GM12878 (cell line): ENCODE measurements around the gene SSBP2. TPM values are rescaled to one million over a fixed set of nuclear protein-coding genes. Genes with fewer than 3 reads are reported as not detected.

Source experiments
- ATAC-seq: fragments of 200-7000 bp; cut with Tn5 transposase; 3 replicates; pipeline ENCODE4 v1.9.1; 2020; ENCODE audit warnings: mild to moderate bottlenecking, moderate library complexity
- BruUV-seq: library from RNA; stranded (reverse); fragments of 400-500 nt; replicated peaks from 2 replicates; lab custom pipeline; 2021; lab: Mats Ljungman, UMichigan
- CTCF ChIA-PET: fragments of 300-600 bp; sonication (Branson Sonifier 250); formaldehyde crosslinking; extraction: SDS; loops from one replicate; lab custom pipeline; 2021; ENCODE audit warnings: inconsistent platforms; lab: Yijun Ruan, JAX
- POLR2A ChIA-PET: fragments of 350-600 bp; formaldehyde crosslinking; extraction: SDS; loops from one replicate; lab custom pipeline; 2021; ENCODE audit warnings: inconsistent platforms; lab: Charles Lee
- RAD21 ChIA-PET: fragments of 300-600 bp; sonication (Branson Sonifier 250); formaldehyde crosslinking; loops from one replicate; lab custom pipeline; 2023; ENCODE audit warnings: antibody characterized with exemption; ENCODE audit not compliant: unreplicated experiment; lab: Charles Lee
- SMC1A ChIA-PET: fragments of 300-600 bp; sonication (Branson Sonifier 250); formaldehyde crosslinking; loops from one replicate; lab custom pipeline; 2023; ENCODE audit not compliant: unreplicated experiment, uncharacterized antibody; lab: Charles Lee
- DNase-seq: peaks from one replicate; pipeline ENCODE4 v3.0.0-alpha.2; 2011; ENCODE audit warnings: low read depth, low spot score
- FAIRE-seq: peaks from 3 replicates; lab custom pipeline; 2011; peaks lifted over from hg19 to GRCh38; lab: Jason Lieb, UNC
- H2AFZ ChIP-seq: 2 replicates; pipeline ENCODE4 v1.6.0; 2011; ENCODE audit warnings: low read depth, low read length, control low read depth; ENCODE audit not compliant: control insufficient read depth
- H3K27ac ChIP-seq: 2 replicates; pipeline ENCODE4 v1.5.1; 2011; ENCODE audit warnings: control low read depth; ENCODE audit not compliant: control insufficient read depth, insufficient read depth
- H3K27me3 ChIP-seq, 2 experiments: replicated peaks in 1 of 2; 2 replicates each; pipeline versions ENCODE4 v1.6.0 to v1.6.1; 2011; ENCODE audit warnings: low read length in 1 of 2; ENCODE audit not compliant: control insufficient read depth in 2 of 2, insufficient read depth in 2 of 2
- H3K36me3 ChIP-seq, 2 experiments: 2 replicates each; pipeline ENCODE4 v1.5.1; 2011; ENCODE audit warnings: low read length in 1 of 2; ENCODE audit not compliant: control insufficient read depth in 2 of 2, insufficient read depth in 2 of 2
- H3K4me1 ChIP-seq: 2 replicates; pipeline ENCODE4 v1.6.1; 2011; ENCODE audit warnings: mild to moderate bottlenecking, low read length, moderate library complexity, mixed read lengths; ENCODE audit not compliant: control insufficient read depth, insufficient read depth
- H3K4me2 ChIP-seq: 2 replicates; pipeline ENCODE4 v1.6.0; 2011; ENCODE audit warnings: control low read depth; ENCODE audit not compliant: control insufficient read depth, insufficient read depth
- H3K4me3 ChIP-seq: fragments of 200-600 bp; sonication (generic); 2 replicates; pipeline ENCODE4 v1.5.1; 2016
- H3K79me2 ChIP-seq: 2 replicates; pipeline ENCODE4 v1.6.0; 2011; ENCODE audit warnings: low read length; ENCODE audit not compliant: control insufficient read depth, insufficient read depth
- H3K9ac ChIP-seq: 2 replicates; pipeline ENCODE4 v1.8.0; 2011; ENCODE audit warnings: low read length, control low read depth, mixed read lengths; ENCODE audit not compliant: control insufficient read depth, insufficient read depth
- H3K9me3 ChIP-seq: replicated peaks from 3 replicates; pipeline ENCODE4 v1.5.1; 2011; ENCODE audit warnings: mild to moderate bottlenecking, low read length; ENCODE audit not compliant: control insufficient read depth, insufficient read depth
- H4K20me1 ChIP-seq: 2 replicates; pipeline ENCODE4 v1.6.0; 2011; ENCODE audit not compliant: control insufficient read depth, insufficient read depth
- ATF7 ChIP-seq: fragments of 450-650 bp; IDR thresholded peaks from 2 replicates; pipeline ENCODE4 v1.6.1; 2016; ENCODE audit warnings: low read depth, mild to moderate bottlenecking
- CREM ChIP-seq: IDR thresholded peaks from 2 replicates; pipeline ENCODE4 v1.6.1; 2014; ENCODE audit warnings: antibody characterized with exemption, low read depth
- GABPA ChIP-seq: IDR thresholded peaks from 2 replicates; pipeline ENCODE4 v1.6.1; 2014; ENCODE audit warnings: antibody characterized with exemption, low read depth, mild to moderate bottlenecking, inconsistent platforms
- HCFC1 ChIP-seq: fragments of 150-350 bp; IDR thresholded peaks from 2 replicates; pipeline ENCODE4 v1.6.1; 2014; ENCODE audit warnings: low read length
- MTA3 ChIP-seq: IDR thresholded peaks from 2 replicates; pipeline ENCODE4 v1.6.1; 2012; ENCODE audit warnings: low read length, inconsistent platforms, borderline replicate concordance
- PBX3 ChIP-seq: IDR thresholded peaks from 2 replicates; pipeline ENCODE4 v1.6.1; 2011; ENCODE audit warnings: mild to moderate bottlenecking, low read depth, low read length, moderate library complexity; ENCODE audit not compliant: insufficient replicate concordance
- POLR2AphosphoS2 ChIP-seq: IDR thresholded peaks from 2 replicates; pipeline ENCODE4 v1.6.1; 2011; ENCODE audit warnings: low read depth, mild to moderate bottlenecking, low read length, improper control_type of control experiment, moderate library complexity
- PRDM15 ChIP-seq: fragments of 450-650 bp; formaldehyde crosslinking; IDR thresholded peaks from 2 replicates; pipeline ENCODE4 v1.4.0; 2020; ENCODE audit warnings: mild to moderate bottlenecking, moderate library complexity
- SREBF2 ChIP-seq: IDR thresholded peaks from 2 replicates; pipeline ENCODE4 v1.6.1; 2012; ENCODE audit warnings: mild to moderate bottlenecking, low read length
- TCF7 ChIP-seq: IDR thresholded peaks from 2 replicates; pipeline ENCODE4 v1.6.1; 2014; ENCODE audit warnings: antibody characterized with exemption, borderline replicate concordance
- ZNF217 ChIP-seq: fragments of 450-650 bp; IDR thresholded peaks from 2 replicates; pipeline ENCODE4 v1.6.1; 2017; ENCODE audit warnings: antibody characterized with exemption, mild to moderate bottlenecking
- ZNF24 ChIP-seq: fragments of 450-650 bp; IDR thresholded peaks from 2 replicates; pipeline ENCODE4 v1.6.1; 2017; ENCODE audit warnings: antibody characterized with exemption, mild to moderate bottlenecking
- ZNF592 ChIP-seq: fragments of 450-650 bp; IDR thresholded peaks from 2 replicates; pipeline ENCODE4 v1.6.1; 2017; ENCODE audit warnings: mild to moderate bottlenecking, moderate library complexity
- ZZZ3 ChIP-seq: IDR thresholded peaks from 2 replicates; pipeline ENCODE4 v1.6.1; 2011; ENCODE audit warnings: low read depth; ENCODE audit not compliant: control insufficient read depth, insufficient read length
- WGBS: methylation state at CpG from one replicate; pipeline ENCODE4 v1.1.6; 2016; ENCODE audit warnings: low lambda C conversion rate; ENCODE audit not compliant: insufficient replicate concordance, insufficient coverage; ENCODE audit errors: missing lambda C conversion rate; 5-methylcytosine and 5-hydroxymethylcytosine counted together
- in situ Hi-C: fragments of 300-500 bp; cut with MboI; formaldehyde crosslinking; loops from 9 replicates; pipeline ENCODE4 v1.14.3; 2018; ENCODE audit warnings: mixed read lengths
- intact Hi-C: fragments of 100-400 bp; cut with micrococcal nuclease; formaldehyde crosslinking; loops from one replicate; pipeline ENCODE4 v1.14.2; 2022; ENCODE audit not compliant: unreplicated experiment
- polyA plus RNA-seq, 11 experiments: library from polyadenylated mRNA; depleted of rRNA in 4 of 11; unstranded in 6 of 11; stranded (reverse) in 5 of 11; fragments of >200 nt; fragmentation: Nextera tagmentation in 4 of 11; fragmentation: Illumina TruSeq in 1 of 11; extraction: Ambion mirVana in 4 of 11; extraction: Trizol in 1 of 11; gene quantifications; 1 replicate in 1 of 11; 2 replicates in 10 of 11; pipeline versions ENCODE4 v1.2.1 to v1.2.3, GENCODE V29; 2011 to 2016; ENCODE audit warnings: inconsistent platforms in 2 of 11, missing spikeins in 2 of 11, low read depth in 1 of 11
- total RNA-seq, 4 experiments: library from RNA; depleted of rRNA in 3 of 4; stranded (reverse); fragments of >200 nt in 3 of 4; fragmentation: Illumina TruSeq in 1 of 4; extraction: Trizol in 1 of 4; gene quantifications; 2 replicates each; pipeline versions ENCODE4 v1.2.1 to v1.2.3, GENCODE V29; 2013 to 2021

Gene SSBP2
- total and polyA plus RNA-seq, 10 of the 15 experiments (the other 5 are each of a cell fraction or from before 2014, with no cell fraction given) = 52.2 to 132 (median 110) TPM

GRCh38 chr5:81639556-81639955, 111.3 kb downstream of the SSBP2 start:
- Histone ChIP-seq H3K9me3 (no peaks in the 10 kb centered on the region), H3K36me3 (peaks cover 0 to 6% of the 10 kb centered on the region in 2 experiments; a peak in 2 of 4 replicates), H3K27ac (no peak overlapping the region), H3K79me2 (no peaks in the 10 kb centered on the region; the same call in none of the 2 replicates), H3K9ac (no peak overlapping the region), H2AFZ (no peak overlapping the region), H3K4me3 (no peak overlapping the region), H3K27me3 (no peaks in the 10 kb centered on the region), H3K4me2 (no peak overlapping the region), H4K20me1 (no peaks in the 10 kb centered on the region), H3K4me1 (no peaks in the 10 kb centered on the region)
- TF ChIP-seq TCF7 (no peak), MTA3 (no peak), GABPA (no peak), PRDM15 (CRISPR knock-in tag) (no peak), CREM (no peak), ATF7 (no peak), PBX3 (no peak), ZNF217 (no peak), POLR2AphosphoS2 (no peak), ZZZ3 (no peak), ZNF24 (no peak), ZNF592 (no peak), SREBF2 (no peak), HCFC1 (no peak)
- ChIA-PET CTCF (interaction anchor here (0.8 kb wide), 1 partner anchor 13 kb away, joined by 3 read pairs; no protein-coding TSS in a partner anchor), POLR2A (interaction anchor here (0.6 to 0.7 kb wide), 2 partner anchors 91 to 1954 kb away, joined by 3 read pairs; no protein-coding TSS in a partner anchor), SMC1A (interaction anchor here (1.1 to 3.1 kb wide), 2 partner anchors 12 to 14 kb away, joined by 4 to 19 read pairs; no protein-coding TSS in a partner anchor), RAD21 (no interaction called here)
- 100% methylated on average over 1 of the region's 1 CpG for WGBS
- BruUV-seq = no TSS peak
- DNase-seq (no peak), ATAC-seq (no peak), FAIRE-seq (no peak)
- in situ Hi-C loops (no loop called here), intact Hi-C loops (no loop called here)
